Mesenchymal stem cell (in vitro differentiated cells and primary cell): ENCODE measurements around the gene KCNJ15.
A peak's percentile ranks its signal among the peaks of the same experiment; 100 is the strongest.
"Not testable (repeated sequence)": the region's sequence is repeated elsewhere in the genome, so short reads cannot be mapped to it uniquely, and the experiment has no call there.

ENCODE experiments used
- DNase-seq: peaks from one replicate; pipeline ENCODE4 v3.0.0-alpha.2; 2013
- H2AFZ ChIP-seq: one replicate; pipeline ENCODE4 v1.6.1; 2013; ENCODE audit warnings: low read depth, mild to moderate bottlenecking, control low read depth, inconsistent platforms, low read length, moderate library complexity
- H2AK5ac ChIP-seq: 2 replicates; pipeline ENCODE4 v1.6.1; 2013; ENCODE audit warnings: low read length, moderate library complexity, mild to moderate bottlenecking, inconsistent platforms; ENCODE audit not compliant: severe bottlenecking
- H2BK120ac ChIP-seq: one replicate; pipeline ENCODE4 v1.6.1; 2013; ENCODE audit warnings: low read depth, mild to moderate bottlenecking, inconsistent platforms, low read length, moderate library complexity
- H2BK12ac ChIP-seq, 2 experiments: one replicate each; pipeline ENCODE4 v1.6.1; 2013; ENCODE audit warnings: inconsistent platforms in 2 of 2, low read length in 2 of 2, mild to moderate bottlenecking in 2 of 2, moderate library complexity in 2 of 2, control low read depth in 1 of 2
- H2BK15ac ChIP-seq: one replicate; pipeline ENCODE4 v1.6.1; 2013; ENCODE audit warnings: mild to moderate bottlenecking, low read depth, inconsistent platforms; ENCODE audit not compliant: poor library complexity, severe bottlenecking
- H2BK5ac ChIP-seq: 2 replicates; pipeline ENCODE4 v1.6.1; 2013; ENCODE audit warnings: low read depth, mild to moderate bottlenecking, low read length, control low read depth, inconsistent platforms; ENCODE audit not compliant: poor library complexity, severe bottlenecking
- H3K14ac ChIP-seq, 2 experiments: one replicate each; pipeline ENCODE4 v1.6.1; 2013; ENCODE audit warnings: inconsistent platforms in 2 of 2, low read length in 2 of 2, control low read depth in 1 of 2, mild to moderate bottlenecking in 1 of 2, moderate library complexity in 1 of 2
- H3K18ac ChIP-seq, 2 experiments: one replicate each; pipeline ENCODE4 v1.6.1; 2013; ENCODE audit warnings: inconsistent platforms in 2 of 2, low read length in 2 of 2, control low read depth in 1 of 2, low read depth in 1 of 2, mild to moderate bottlenecking in 1 of 2
- H3K23ac ChIP-seq, 2 experiments: one replicate each; pipeline ENCODE4 v1.6.1; 2013; ENCODE audit warnings: inconsistent platforms in 2 of 2, low read length in 2 of 2, mild to moderate bottlenecking in 2 of 2, moderate library complexity in 2 of 2, control low read depth in 1 of 2
- H3K27ac ChIP-seq: 2 replicates; pipeline ENCODE4 v1.5.1; 2013; ENCODE audit warnings: mild to moderate bottlenecking, moderate library complexity, low read length, control low read depth, inconsistent platforms; ENCODE audit not compliant: poor library complexity, severe bottlenecking
- H3K27me3 ChIP-seq, 2 experiments: 2 replicates each; pipeline versions ENCODE4 v1.6.1 to v1.7.0; 2013; ENCODE audit warnings: low read length in 2 of 2, mild to moderate bottlenecking in 2 of 2, moderate library complexity in 2 of 2, control low read depth in 1 of 2, inconsistent platforms in 1 of 2; ENCODE audit not compliant: control insufficient read depth in 1 of 2, insufficient read depth in 1 of 2
- H3K36me3 ChIP-seq, 2 experiments: 2 replicates each; pipeline versions ENCODE4 v1.6.1 to v1.7.0; 2013; ENCODE audit warnings: low read length in 2 of 2, control low read depth in 1 of 2, inconsistent platforms in 1 of 2, low read depth in 1 of 2, mild to moderate bottlenecking in 1 of 2; ENCODE audit not compliant: insufficient read depth in 2 of 2, control insufficient read depth in 1 of 2
- H3K4ac ChIP-seq, 2 experiments: one replicate each; pipeline ENCODE4 v1.6.1; 2013; ENCODE audit warnings: inconsistent platforms in 2 of 2, low read length in 2 of 2, mild to moderate bottlenecking in 2 of 2, moderate library complexity in 2 of 2, control low read depth in 1 of 2, low read depth in 1 of 2
- H3K4me1 ChIP-seq: 2 replicates; pipeline ENCODE4 v1.6.1; 2013; ENCODE audit warnings: low read depth, low read length, control low read depth; ENCODE audit not compliant: control insufficient read depth, insufficient read depth
- H3K4me2 ChIP-seq: 2 replicates; pipeline ENCODE4 v1.6.1; 2013; ENCODE audit warnings: low read length, mild to moderate bottlenecking, inconsistent platforms; ENCODE audit not compliant: poor library complexity, severe bottlenecking
- H3K4me3 ChIP-seq, 2 experiments: 2 replicates each; pipeline versions ENCODE4 v1.5.1 to v1.7.0; 2013; ENCODE audit warnings: low read length in 2 of 2, mild to moderate bottlenecking in 2 of 2, control low read depth in 1 of 2, low read depth in 1 of 2; ENCODE audit not compliant: insufficient read depth in 1 of 2
- H3K79me1 ChIP-seq: replicated peaks from 2 replicates; pipeline ENCODE4 v1.6.1; 2013; ENCODE audit warnings: mild to moderate bottlenecking, control low read depth, low read length, inconsistent platforms; ENCODE audit not compliant: poor library complexity, severe bottlenecking
- H3K9ac ChIP-seq: 2 replicates; pipeline ENCODE4 v1.7.0; 2013; ENCODE audit warnings: mild to moderate bottlenecking, low read length, moderate library complexity
- H3K9me3 ChIP-seq: 2 replicates; pipeline ENCODE4 v1.7.0; 2013; ENCODE audit warnings: mild to moderate bottlenecking, low read length; ENCODE audit not compliant: control insufficient read depth
- H4K8ac ChIP-seq: one replicate; pipeline ENCODE4 v1.6.1; 2013; ENCODE audit warnings: inconsistent platforms, mild to moderate bottlenecking, low read length, moderate library complexity
- H4K91ac ChIP-seq: one replicate; pipeline ENCODE4 v1.6.1; 2013; ENCODE audit warnings: mild to moderate bottlenecking, low read length, inconsistent platforms
- WGBS: methylation state at CpG from one replicate; pipeline ENCODE4 v1.1.7; 2013; ENCODE audit warnings: mixed read lengths; 5-methylcytosine and 5-hydroxymethylcytosine counted together

Gene KCNJ15

GRCh38 chr21:38244407-38244787 is 12.4 kb upstream of the KCNJ15 start:
- no peaks in the 10 kb centered on the region for H3K79me1 ChIP-seq
- peak overlapping the region in 1 of 2 experiments; percentile 19 for H3K14ac ChIP-seq
- H3K27ac ChIP-seq, result peak overlapping the region; percentile 92
- peaks cover 6% of the 10 kb centered on the region for H3K4me1 ChIP-seq
- no peaks in the 10 kb centered on the region for H3K27me3 ChIP-seq
- no peak for DNase-seq
- H2AK5ac ChIP-seq, result peak overlapping the region; percentile 92
- WGBS, result 92% methylated on average over 1 of the region's 2 CpGs
- H2BK120ac ChIP-seq, result no peak overlapping the region
- no peak overlapping the region for H4K8ac ChIP-seq
- no peaks in the 10 kb centered on the region for H3K9me3 ChIP-seq
- H2BK12ac ChIP-seq, result peak overlapping the region in 1 of 2 experiments; percentile 48
- no peak overlapping the region for H3K4me3 ChIP-seq
- no peak overlapping the region for H3K4me2 ChIP-seq
- H2BK5ac ChIP-seq, result peak overlapping the region; percentile 93
- no peak overlapping the region for H4K91ac ChIP-seq
- no peak overlapping the region for H3K18ac ChIP-seq
- no peak overlapping the region for H3K23ac ChIP-seq
- no peaks in the 10 kb centered on the region for H3K36me3 ChIP-seq
- no peak overlapping the region for H2AFZ ChIP-seq
- H3K4ac ChIP-seq, result no peak overlapping the region
- H3K9ac ChIP-seq, result peak overlapping the region; percentile 73
- no peak overlapping the region for H2BK15ac ChIP-seq

GRCh38 chr21:38244885-38245869 is 11.6 kb upstream of the KCNJ15 start:
- Histone ChIP-seq H3K18ac (no peak overlapping the region), H2BK12ac (no peak overlapping the region), H2AFZ (no peak overlapping the region), H3K79me1 (no peaks in the 10 kb centered on the region), H3K27me3 (no peaks in the 10 kb centered on the region), H4K91ac (no peak overlapping the region), H3K4me1 (peaks cover 6% of the 10 kb centered on the region), H3K9me3 (no peaks in the 10 kb centered on the region), H3K9ac (peak overlapping the region; percentile 88), H3K4ac (no peak overlapping the region), H3K36me3 (no peaks in the 10 kb centered on the region), H3K23ac (no peak overlapping the region), H2BK15ac (no peak overlapping the region), H4K8ac (no peak overlapping the region), H2BK120ac (no peak overlapping the region), H3K4me3 (no peak overlapping the region), H3K27ac (peak overlapping the region; percentile 92), H3K4me2 (no peak overlapping the region), H2BK5ac (peak overlapping the region; percentile 93), H3K14ac (no peak overlapping the region), H2AK5ac (peak overlapping the region; percentile 69)
- peak; percentile 93 for DNase-seq
- 16% methylated on average over 8 of the region's 9 CpGs for WGBS

DNA sequence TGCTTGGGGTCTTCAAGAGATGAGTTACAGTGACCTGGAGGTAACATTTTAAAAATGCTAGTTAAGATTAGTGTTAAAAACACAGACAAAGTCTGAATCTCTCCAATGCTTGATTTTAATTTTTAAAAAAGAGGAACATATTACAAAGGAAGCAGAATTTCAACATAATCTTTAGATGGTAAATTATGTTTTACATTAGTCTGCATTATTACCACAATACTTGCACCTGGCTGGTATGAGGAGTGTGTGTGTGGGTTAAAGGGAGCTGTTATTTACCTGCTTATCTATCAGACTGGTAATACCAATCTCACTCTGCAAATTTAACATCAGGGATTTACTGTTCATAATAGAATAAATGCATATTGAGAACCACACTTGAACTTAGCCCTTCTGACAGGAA is 10.3 kb upstream of the KCNJ15 start:
- H3K4me3 ChIP-seq, result no peak overlapping the region
- no peak overlapping the region for H2AK5ac ChIP-seq
- peaks cover 4% of the 10 kb centered on the region for H3K4me1 ChIP-seq
- H4K8ac ChIP-seq, result no peak overlapping the region
- H2BK5ac ChIP-seq, result no peak overlapping the region
- no peak overlapping the region for H2AFZ ChIP-seq
- H3K36me3 ChIP-seq, result no peaks in the 10 kb centered on the region
- H2BK15ac ChIP-seq, result no peak overlapping the region
- H3K79me1 ChIP-seq, result no peaks in the 10 kb centered on the region
- no peak overlapping the region for H3K18ac ChIP-seq
- no peak overlapping the region for H3K4ac ChIP-seq
- no peak overlapping the region for H2BK120ac ChIP-seq
- no peak overlapping the region for H2BK12ac ChIP-seq
- peak overlapping the region; percentile 88 for H3K9ac ChIP-seq
- H3K4me2 ChIP-seq, result no peak overlapping the region
- H3K27ac ChIP-seq, result no peak overlapping the region
- no peak overlapping the region for H4K91ac ChIP-seq
- no peak overlapping the region for H3K23ac ChIP-seq
- no peaks in the 10 kb centered on the region for H3K9me3 ChIP-seq
- DNase-seq, result no peak
- H3K27me3 ChIP-seq, result no peaks in the 10 kb centered on the region
- H3K14ac ChIP-seq, result no peak overlapping the region

- H3K27ac ChIP-seq, DNase-seq, H3K4me3 ChIP-seq, H4K91ac ChIP-seq, H3K27me3 ChIP-seq, H2BK5ac ChIP-seq, H2AFZ ChIP-seq, H3K4me2 ChIP-seq, H3K23ac ChIP-seq, H3K4me1 ChIP-seq, H3K36me3 ChIP-seq, H2BK15ac ChIP-seq, H3K4ac ChIP-seq, H3K9ac ChIP-seq, H2BK12ac ChIP-seq, H3K79me1 ChIP-seq, H3K14ac ChIP-seq, H4K8ac ChIP-seq, H2BK120ac ChIP-seq, H2AK5ac ChIP-seq, H3K9me3 ChIP-seq, H3K18ac ChIP-seq: not testable (repeated sequence)
- WGBS, result 79% methylated on average over 2 of the region's 2 CpGs
Measured at GRCh38 chr21:38247054-38247453, 9.7 kb upstream of the KCNJ15 start.
